Prostate gland (tissue), 2 donors: ENCODE results near the gene MYO9A.

Experiments
- POLR2A ChIP-seq: fragments of 450-650 bp; IDR thresholded peaks from one replicate; pipeline ENCODE4 v1.6.1; 2016; ENCODE audit warnings: antibody characterized with exemption, mild to moderate bottlenecking
- POLR2AphosphoS5 ChIP-seq: sonication (generic); formaldehyde crosslinking; IDR thresholded peaks from one replicate; pipeline ENCODE4 v1.6.1; 2017; ENCODE audit warnings: antibody characterized with exemption
- TF ChIP-seq, protein P1 (sequence below), 4 experiments: fragments of 200-600 bp in 2 of 4; fragments of 450-650 bp in 2 of 4; sonication (generic) in 2 of 4; IDR thresholded peaks; 1 replicate in 3 of 4; 2 replicates in 1 of 4; pipeline ENCODE4 v1.5.1; 2016 to 2019; ENCODE audit warnings: antibody characterized with exemption in 4 of 4, mild to moderate bottlenecking in 2 of 4, moderate library complexity in 2 of 4

DNA sequence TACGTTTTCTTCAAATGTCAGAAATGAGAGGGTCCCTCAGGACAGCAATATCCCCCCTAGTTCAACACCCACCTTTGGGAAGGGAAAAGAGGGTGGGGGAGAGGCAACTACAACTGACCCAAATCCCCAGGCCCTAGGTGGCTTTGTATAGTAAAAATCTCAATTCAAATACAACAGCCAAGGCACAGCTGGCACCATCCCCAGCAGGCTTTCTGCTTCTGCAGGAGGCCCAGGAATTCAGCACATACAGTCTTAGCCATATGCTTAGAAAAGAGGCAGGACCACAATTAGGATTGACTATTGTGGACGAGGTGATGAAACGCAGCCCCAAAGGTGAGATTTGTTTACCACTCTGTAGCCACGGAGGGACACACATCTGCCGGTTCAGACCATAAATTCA, 291.8 kb downstream of the MYO9A start:
- TF ChIP-seq POLR2A (no peak), POLR2AphosphoS5 (no peak)
- TF ChIP-seq, protein P1, sequence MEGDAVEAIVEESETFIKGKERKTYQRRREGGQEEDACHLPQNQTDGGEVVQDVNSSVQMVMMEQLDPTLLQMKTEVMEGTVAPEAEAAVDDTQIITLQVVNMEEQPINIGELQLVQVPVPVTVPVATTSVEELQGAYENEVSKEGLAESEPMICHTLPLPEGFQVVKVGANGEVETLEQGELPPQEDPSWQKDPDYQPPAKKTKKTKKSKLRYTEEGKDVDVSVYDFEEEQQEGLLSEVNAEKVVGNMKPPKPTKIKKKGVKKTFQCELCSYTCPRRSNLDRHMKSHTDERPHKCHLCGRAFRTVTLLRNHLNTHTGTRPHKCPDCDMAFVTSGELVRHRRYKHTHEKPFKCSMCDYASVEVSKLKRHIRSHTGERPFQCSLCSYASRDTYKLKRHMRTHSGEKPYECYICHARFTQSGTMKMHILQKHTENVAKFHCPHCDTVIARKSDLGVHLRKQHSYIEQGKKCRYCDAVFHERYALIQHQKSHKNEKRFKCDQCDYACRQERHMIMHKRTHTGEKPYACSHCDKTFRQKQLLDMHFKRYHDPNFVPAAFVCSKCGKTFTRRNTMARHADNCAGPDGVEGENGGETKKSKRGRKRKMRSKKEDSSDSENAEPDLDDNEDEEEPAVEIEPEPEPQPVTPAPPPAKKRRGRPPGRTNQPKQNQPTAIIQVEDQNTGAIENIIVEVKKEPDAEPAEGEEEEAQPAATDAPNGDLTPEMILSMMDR (IDR thresholded peaks at IDR 0.05), result no peak
